Neutrophil (primary cell): ENCODE data around the gene POM121L2.
"Not testable (repeated sequence)": the region's sequence is repeated elsewhere in the genome, so short reads cannot be mapped to it uniquely, and the experiment has no call there.

Source experiments
- H3K27ac ChIP-seq: fragments of 200-600 bp; sonication (generic); 2 replicates; pipeline ENCODE4 v1.5.1; 2016; ENCODE audit warnings: mild to moderate bottlenecking, moderate library complexity
- H3K27me3 ChIP-seq: fragments of 200-600 bp; sonication (generic); 2 replicates; pipeline ENCODE4 v1.6.0; 2016; ENCODE audit warnings: mild to moderate bottlenecking
- H3K36me3 ChIP-seq: fragments of 200-600 bp; sonication (generic); 2 replicates; pipeline ENCODE4 v1.5.1; 2017
- H3K4me1 ChIP-seq, 2 experiments: fragments of 200-600 bp in 1 of 2; sonication (generic) in 1 of 2; 1 replicate in 1 of 2; 2 replicates in 1 of 2; pipeline versions ENCODE4 v1.5.1 to v1.6.1; 2013 to 2016; ENCODE audit warnings: low read depth in 1 of 2, low read length in 1 of 2, mild to moderate bottlenecking in 1 of 2, moderate library complexity in 1 of 2; ENCODE audit not compliant: control insufficient read depth in 1 of 2, insufficient read depth in 1 of 2
- H3K4me3 ChIP-seq, 2 experiments: fragments of 200-600 bp in 1 of 2; sonication (generic) in 1 of 2; 1 replicate in 1 of 2; 2 replicates in 1 of 2; pipeline ENCODE4 v1.5.1; 2013 to 2016; ENCODE audit warnings: low read depth in 1 of 2, low read length in 1 of 2, mild to moderate bottlenecking in 1 of 2, moderate library complexity in 1 of 2
- H3K9me3 ChIP-seq: fragments of 200-600 bp; sonication (generic); 2 replicates; pipeline ENCODE4 v1.5.1; 2016
- CTCF ChIP-seq: fragments of 200-600 bp; sonication (generic); IDR thresholded peaks from 2 replicates; pipeline ENCODE4 v1.5.1; 2016; ENCODE audit warnings: antibody characterized with exemption

POM121L2 gene

GRCh38 chr6:27279513-27280063 is 32.5 kb downstream of the POM121L2 start:
- H3K4me1 ChIP-seq, result no peaks in the 10 kb centered on the region
- H3K4me3 ChIP-seq, result no peak overlapping the region
- no peak for TF ChIP-seq CTCF
- H3K36me3 ChIP-seq, result no peaks in the 10 kb centered on the region
- H3K27ac ChIP-seq, result no peak overlapping the region
- H3K9me3 ChIP-seq, result peaks cover 7% of the 10 kb centered on the region
- H3K27me3 ChIP-seq, result peaks cover 100% of the 10 kb centered on the region

GRCh38 chr6:27275025-27275956 is 36.8 kb downstream of the POM121L2 start:
- Histone ChIP-seq H3K27me3 (peaks cover 80% of the 10 kb centered on the region), H3K4me3 (no peak overlapping the region), H3K4me1 (no peaks in the 10 kb centered on the region), H3K9me3 (peaks cover 7% of the 10 kb centered on the region), H3K27ac (no peak overlapping the region), H3K36me3 (no peaks in the 10 kb centered on the region)
- no peak for TF ChIP-seq CTCF

DNA sequence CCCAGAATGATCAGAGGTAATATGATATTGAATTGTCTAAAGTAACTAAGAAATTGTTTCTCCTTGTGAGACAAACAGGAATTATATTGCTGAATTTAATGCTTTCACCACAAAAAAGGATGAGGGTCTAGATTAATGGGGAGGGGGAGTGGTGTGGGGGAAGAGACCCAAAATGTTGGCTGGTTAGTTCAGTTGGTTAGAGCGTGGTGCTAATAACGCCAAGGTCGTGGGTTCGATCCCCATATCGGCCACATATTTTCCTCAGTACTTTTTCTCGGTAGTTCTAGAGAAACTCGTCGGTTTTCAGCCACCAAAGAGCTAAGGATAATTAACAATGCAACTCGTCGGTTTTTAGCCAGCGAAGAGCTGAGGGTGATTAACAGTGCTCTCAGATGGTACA is 38.3 kb downstream of the POM121L2 start:
- TF ChIP-seq CTCF, result no peak
- H3K4me1 ChIP-seq, result no peaks in the 10 kb centered on the region
- no peak overlapping the region for H3K27ac ChIP-seq
- H3K27me3 ChIP-seq, result peaks cover 79% of the 10 kb centered on the region
- H3K36me3 ChIP-seq, result no peaks in the 10 kb centered on the region
- H3K9me3 ChIP-seq, result peaks cover 4% of the 10 kb centered on the region
- no peak overlapping the region for H3K4me3 ChIP-seq

DNA sequence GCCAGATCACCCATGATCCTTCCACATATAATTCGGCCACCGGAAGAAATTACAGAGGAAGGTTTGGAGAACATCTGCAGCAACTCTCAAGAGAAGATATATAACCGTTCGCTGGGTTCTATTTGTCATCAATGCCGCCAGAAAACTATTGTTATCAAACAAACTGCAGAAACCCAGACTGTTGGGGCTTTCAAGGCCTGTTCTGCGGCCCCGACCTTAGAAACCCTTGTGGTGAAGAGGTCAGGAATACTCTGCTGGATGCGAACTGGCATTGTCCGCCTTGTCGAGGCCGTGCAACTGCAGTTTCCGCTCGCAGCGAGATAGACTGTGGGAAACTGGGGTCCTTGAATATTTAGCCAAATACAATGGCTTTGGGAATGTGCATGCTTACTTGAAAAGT is 43.3 kb downstream of the POM121L2 start:
- no peaks in the 10 kb centered on the region for H3K36me3 ChIP-seq
- H3K9me3 ChIP-seq, result no peaks in the 10 kb centered on the region
- H3K27ac ChIP-seq, result no peak overlapping the region
- H3K4me3 ChIP-seq, result no peak overlapping the region
- H3K4me1 ChIP-seq, result no peaks in the 10 kb centered on the region
- peaks cover 73% of the 10 kb centered on the region for H3K27me3 ChIP-seq
- no peak for TF ChIP-seq CTCF

DNA sequence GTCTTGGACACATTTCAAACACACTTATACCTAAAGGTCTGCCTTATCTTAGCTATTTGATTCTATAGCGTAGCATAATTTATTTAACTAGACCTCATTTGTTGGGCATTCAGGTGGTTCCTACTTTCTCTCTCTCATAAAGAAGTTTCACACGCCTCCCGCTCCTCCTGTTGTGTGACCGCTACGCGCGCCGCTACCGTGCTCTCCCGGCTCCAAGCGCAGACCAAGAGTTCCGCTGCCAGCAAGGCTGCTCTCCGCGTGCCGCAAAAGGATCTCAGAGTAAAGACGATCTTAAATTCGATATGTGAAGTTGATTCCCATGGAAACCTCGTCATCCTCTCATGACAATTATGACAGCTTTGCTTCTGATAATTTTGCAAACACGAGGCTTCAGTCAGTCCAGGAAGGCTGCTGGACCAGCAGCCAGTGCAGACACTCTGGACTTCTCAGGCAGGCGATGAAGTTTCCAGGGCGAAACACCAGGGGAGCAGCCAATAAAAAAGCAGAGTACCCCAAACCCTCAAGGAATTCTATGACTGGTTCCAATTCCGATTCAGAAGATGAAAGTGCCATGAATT is 44.1 kb downstream of the POM121L2 start:
- Histone ChIP-seq H3K9me3 (no peaks in the 10 kb centered on the region), H3K27me3 (peaks cover 73% of the 10 kb centered on the region), H3K36me3 (no peaks in the 10 kb centered on the region), H3K4me1 (no peaks in the 10 kb centered on the region), H3K27ac (no peak overlapping the region), H3K4me3 (no peak overlapping the region)
- no peak for TF ChIP-seq CTCF

DNA sequence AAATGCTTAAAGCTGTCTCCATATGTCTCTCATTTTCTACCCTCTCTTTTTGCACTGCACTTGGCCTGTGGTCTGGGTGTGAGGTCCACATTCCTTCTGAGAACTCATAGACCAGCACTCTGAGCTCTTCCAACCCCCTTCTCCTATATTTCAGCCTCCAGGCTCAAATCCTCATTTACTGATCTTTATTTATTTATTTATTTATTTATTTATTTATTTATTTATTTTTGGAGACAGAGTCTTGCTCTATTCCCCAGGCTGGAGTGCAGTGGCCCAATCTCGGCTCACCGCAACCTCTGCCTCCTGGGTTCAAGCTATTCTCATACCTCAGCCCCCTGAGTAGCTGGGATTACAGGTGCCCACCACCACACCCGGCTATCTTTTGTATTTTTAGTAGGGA is 45.1 kb downstream of the POM121L2 start:
- H3K27me3 ChIP-seq, result peaks cover 75% of the 10 kb centered on the region
- not testable (repeated sequence) for H3K36me3 ChIP-seq, H3K27ac ChIP-seq, H3K9me3 ChIP-seq, H3K4me3 ChIP-seq, H3K4me1 ChIP-seq
